Caco-2 (cell line): ENCODE results near the gene EPHB1. TPM values are rescaled to one million over a fixed set of nuclear protein-coding genes. Genes with fewer than 3 reads are reported as not detected.

Experiments
- BruUV-seq: library from RNA; stranded (reverse); fragments of 400-500 nt; replicated peaks from 2 replicates; lab custom pipeline; 2021; lab: Mats Ljungman, UMichigan
- CTCF ChIA-PET: fragments of 300-600 bp; sonication (Branson Sonifier 250); formaldehyde crosslinking; loops from one replicate; lab custom pipeline; 2022; ENCODE audit warnings: antibody characterized with exemption; lab: Charles Lee
- POLR2A ChIA-PET: fragments of 300-600 bp; sonication (Branson Sonifier 250); formaldehyde crosslinking; loops from one replicate; lab custom pipeline; 2022; ENCODE audit warnings: antibody characterized with exemption; lab: Charles Lee
- DNase-seq, 2 experiments: peaks; one replicate each; pipeline versions ENCODE4 v3.0.0 to v3.0.0-alpha.2; 2020 to 2022
- H3K27me3 ChIP-seq: replicated peaks from 2 replicates; pipeline ENCODE4 v1.6.0; 2011; ENCODE audit warnings: low read length; ENCODE audit not compliant: control insufficient read depth, insufficient read depth
- H3K36me3 ChIP-seq: 2 replicates; pipeline ENCODE4 v1.5.1; 2011; ENCODE audit warnings: low read length; ENCODE audit not compliant: control insufficient read depth, insufficient read depth
- H3K4me1 ChIP-seq: fragments of 250-450 bp; sonication (Bioruptor Pico); 2 replicates; pipeline ENCODE4 v1.5.1; 2020; ENCODE audit warnings: mild to moderate bottlenecking
- H3K4me3 ChIP-seq: 2 replicates; pipeline ENCODE4 v1.5.1; 2011; ENCODE audit warnings: low read depth, mild to moderate bottlenecking, control low read depth, low read length
- H3K9me3 ChIP-seq: fragments of 250-450 bp; sonication (Bioruptor Pico); 2 replicates; pipeline ENCODE4 v1.5.1; 2020; ENCODE audit warnings: mild to moderate bottlenecking, moderate library complexity
- H3K27ac Mint-ChIP-seq: one replicate; pipeline ENCODE4 v1.8.0; 2022; ENCODE audit warnings: mixed read lengths; ENCODE audit not compliant: unreplicated experiment
- H3K27me3 Mint-ChIP-seq: one replicate; pipeline ENCODE4 v1.8.0; 2022; ENCODE audit warnings: mixed read lengths; ENCODE audit not compliant: insufficient read depth, unreplicated experiment
- H3K36me3 Mint-ChIP-seq: one replicate; pipeline ENCODE4 v1.8.0; 2022; ENCODE audit warnings: mild to moderate bottlenecking, mixed read lengths; ENCODE audit not compliant: insufficient read depth, unreplicated experiment
- H3K4me1 Mint-ChIP-seq: one replicate; pipeline ENCODE4 v1.8.0; 2022; ENCODE audit warnings: low read depth, mixed read lengths; ENCODE audit not compliant: unreplicated experiment
- H3K4me3 Mint-ChIP-seq: one replicate; pipeline ENCODE4 v1.8.0; 2022; ENCODE audit warnings: mild to moderate bottlenecking, moderate library complexity, mixed read lengths; ENCODE audit not compliant: unreplicated experiment
- H3K9me3 Mint-ChIP-seq: one replicate; pipeline ENCODE4 v1.8.0; 2022; ENCODE audit warnings: mixed read lengths; ENCODE audit not compliant: unreplicated experiment
- CTCF ChIP-seq, 2 experiments: fragments of 200-600 bp in 1 of 2; IDR thresholded peaks; 1 replicate in 1 of 2; 2 replicates in 1 of 2; pipeline versions ENCODE4 v1.5.1 to v1.8.0; 2011 to 2022; ENCODE audit warnings: antibody characterized with exemption in 1 of 2, control low read depth in 1 of 2, inconsistent platforms in 1 of 2, low read depth in 1 of 2, low read length in 1 of 2, mild to moderate bottlenecking in 1 of 2, moderate library complexity in 1 of 2; ENCODE audit not compliant: insufficient read depth in 1 of 2, severe bottlenecking in 1 of 2, unreplicated experiment in 1 of 2
- intact Hi-C: fragments of 100-400 bp; cut with micrococcal nuclease; formaldehyde crosslinking; loops from one replicate; pipeline ENCODE4 v1.10.0; 2022; ENCODE audit not compliant: unreplicated experiment
- total RNA-seq: library from RNA; stranded (reverse); gene quantifications from 2 replicates; pipeline ENCODE4 v1.2.3, GENCODE V29; 2022

The EPHB1 gene
- total RNA-seq, 1 experiment from 2014 or later = 2.3 TPM

- Histone ChIP-seq H3K4me1 (no peaks in the 10 kb centered on the region; the same call in 1 of the 2 replicates), H3K36me3 (no peaks in the 10 kb centered on the region), H3K9me3 (no peaks in the 10 kb centered on the region), H3K4me3 (peak overlapping the region; percentile 53), H3K27me3 (peaks cover 3% of the 10 kb centered on the region)
- Mint-ChIP-seq H3K36me3 (no peaks in the 10 kb centered on the region), H3K4me3 (peak overlapping the region; percentile 96), H3K27me3 (peaks cover 21% of the 10 kb centered on the region), H3K4me1 (no peaks in the 10 kb centered on the region), H3K27ac (no peak overlapping the region), H3K9me3 (no peaks in the 10 kb centered on the region)
- ChIA-PET POLR2A (no interaction called here), CTCF (interaction anchor here (0.6 to 2.4 kb wide), 7 partner anchors 10 to 966 kb away, joined by 3 to 12 read pairs (median 4); no protein-coding TSS in a partner anchor)
- DNase-seq = no peak
- intact Hi-C loops = loop anchor here (5.0 to 10.0 kb wide), 2 partner anchors 179 to 194 kb away; no protein-coding TSS in a partner anchor
- no peak for TF ChIP-seq CTCF (IDR thresholded peaks at IDR 0.05; ENCODE audit: insufficient read depth in 1 of 2, low read depth in 1 of 2, low read length in 1 of 2, severe bottlenecking in 1 of 2, unreplicated experiment in 1 of 2)
- no TSS peak for BruUV-seq
Measured at GRCh38 chr3:134795746-134796280, 753 bp downstream of the EPHB1 start.

GRCh38 chr3:134796281-134797056 lies 1.4 kb downstream of the EPHB1 start:
- H3K9me3 Mint-ChIP-seq = no peaks in the 10 kb centered on the region
- no peaks in the 10 kb centered on the region for H3K9me3 ChIP-seq
- intact Hi-C loops = loop anchor here (5.0 to 10.0 kb wide), 2 partner anchors 178 to 194 kb away; no protein-coding TSS in a partner anchor
- ChIA-PET POLR2A (no interaction called here), CTCF (interaction anchor here (0.6 to 1.2 kb wide), 2 partner anchors 99 to 301 kb away, joined by 3 read pairs; no protein-coding TSS in a partner anchor)
- no peaks in the 10 kb centered on the region for H3K4me1 Mint-ChIP-seq
- H3K27ac Mint-ChIP-seq = no peak overlapping the region
- no peak for DNase-seq
- H3K4me3 ChIP-seq = no peak overlapping the region
- peaks cover 3% of the 10 kb centered on the region for H3K27me3 ChIP-seq
- no peaks in the 10 kb centered on the region for H3K36me3 ChIP-seq
- no TSS peak for BruUV-seq
- no peaks in the 10 kb centered on the region for H3K36me3 Mint-ChIP-seq
- peaks cover 23% of the 10 kb centered on the region for H3K27me3 Mint-ChIP-seq
- TF ChIP-seq CTCF (IDR thresholded peaks at IDR 0.05; ENCODE audit: insufficient read depth in 1 of 2, low read depth in 1 of 2, low read length in 1 of 2, severe bottlenecking in 1 of 2, unreplicated experiment in 1 of 2) = no peak
- H3K4me3 Mint-ChIP-seq = no peak overlapping the region
- H3K4me1 ChIP-seq = no peaks in the 10 kb centered on the region; the same call in 1 of the 2 replicates

GRCh38 chr3:134797057-134797740 lies 2.1 kb downstream of the EPHB1 start:
- Histone ChIP-seq H3K27me3 (peaks cover 3% of the 10 kb centered on the region), H3K9me3 (no peaks in the 10 kb centered on the region), H3K36me3 (no peaks in the 10 kb centered on the region), H3K4me1 (no peaks in the 10 kb centered on the region; the same call in 1 of the 2 replicates), H3K4me3 (no peak overlapping the region)
- H3K4me1 Mint-ChIP-seq = no peaks in the 10 kb centered on the region
- intact Hi-C loops = loop anchor here (5.0 to 10.0 kb wide), 2 partner anchors 178 to 195 kb away; no protein-coding TSS in a partner anchor
- DNase-seq = no peak
- no peak overlapping the region for H3K4me3 Mint-ChIP-seq
- POLR2A ChIA-PET = no interaction called here
- no TSS peak for BruUV-seq
- H3K27me3 Mint-ChIP-seq = peaks cover 23% of the 10 kb centered on the region
- CTCF ChIA-PET = interaction anchor here (0.6 to 1.2 kb wide), 2 partner anchors 98 to 300 kb away, joined by 3 read pairs; no protein-coding TSS in a partner anchor
- no peaks in the 10 kb centered on the region for H3K36me3 Mint-ChIP-seq
- TF ChIP-seq CTCF (IDR thresholded peaks at IDR 0.05; ENCODE audit: insufficient read depth in 1 of 2, low read depth in 1 of 2, low read length in 1 of 2, severe bottlenecking in 1 of 2, unreplicated experiment in 1 of 2) = no peak
- H3K27ac Mint-ChIP-seq = no peak overlapping the region
- no peaks in the 10 kb centered on the region for H3K9me3 Mint-ChIP-seq
